Measurements from ENCODE around the gene NKAIN2.

DNA sequence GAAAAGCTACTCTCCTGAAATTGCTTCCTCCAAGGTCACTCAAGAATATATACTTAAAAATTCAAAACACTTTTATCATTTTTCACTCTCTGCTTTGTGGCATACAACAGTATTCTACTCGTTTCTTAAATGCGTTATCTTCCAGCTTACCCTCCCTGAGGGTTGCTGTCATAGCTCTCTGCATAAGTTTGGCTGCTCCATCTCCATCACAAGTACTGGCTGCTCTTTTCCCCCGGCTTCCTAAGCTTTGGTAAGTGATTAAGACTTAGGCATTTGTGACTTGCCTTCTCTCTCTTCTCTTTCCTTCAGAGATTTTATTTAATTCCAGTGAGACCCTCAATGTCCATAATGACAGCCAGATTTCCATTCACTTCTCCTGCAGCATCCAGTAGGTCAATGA is 128.3 kb downstream of the NKAIN2 start:
- TF ChIP-seq, protein P1, sequence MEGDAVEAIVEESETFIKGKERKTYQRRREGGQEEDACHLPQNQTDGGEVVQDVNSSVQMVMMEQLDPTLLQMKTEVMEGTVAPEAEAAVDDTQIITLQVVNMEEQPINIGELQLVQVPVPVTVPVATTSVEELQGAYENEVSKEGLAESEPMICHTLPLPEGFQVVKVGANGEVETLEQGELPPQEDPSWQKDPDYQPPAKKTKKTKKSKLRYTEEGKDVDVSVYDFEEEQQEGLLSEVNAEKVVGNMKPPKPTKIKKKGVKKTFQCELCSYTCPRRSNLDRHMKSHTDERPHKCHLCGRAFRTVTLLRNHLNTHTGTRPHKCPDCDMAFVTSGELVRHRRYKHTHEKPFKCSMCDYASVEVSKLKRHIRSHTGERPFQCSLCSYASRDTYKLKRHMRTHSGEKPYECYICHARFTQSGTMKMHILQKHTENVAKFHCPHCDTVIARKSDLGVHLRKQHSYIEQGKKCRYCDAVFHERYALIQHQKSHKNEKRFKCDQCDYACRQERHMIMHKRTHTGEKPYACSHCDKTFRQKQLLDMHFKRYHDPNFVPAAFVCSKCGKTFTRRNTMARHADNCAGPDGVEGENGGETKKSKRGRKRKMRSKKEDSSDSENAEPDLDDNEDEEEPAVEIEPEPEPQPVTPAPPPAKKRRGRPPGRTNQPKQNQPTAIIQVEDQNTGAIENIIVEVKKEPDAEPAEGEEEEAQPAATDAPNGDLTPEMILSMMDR (IDR thresholded peaks at IDR 0.05 in 4 of 5, conservative IDR thresholded peaks at IDR 0.05 in 1 of 5), result no peak
- TF ChIP-seq POLR2A (IDR thresholded peaks at IDR 0.05), result no peak
